ENCODE data around the gene LYPD4.
"Not testable (repeated sequence)": the region's sequence is repeated elsewhere in the genome, so short reads cannot be mapped to it uniquely, and the experiment has no call there.

The LYPD4 gene

GRCh38 chr19:41788518-41788917 lies 56.0 kb downstream of the LYPD4 start:
- H3K27ac ChIP-seq (ENCODE audit: insufficient read depth, low read length, poor library complexity, severe bottlenecking); DNase-seq; H3K9me3 ChIP-seq (ENCODE audit: control insufficient read depth, low read length); H3K4me3 ChIP-seq (ENCODE audit: insufficient read depth, low read depth, low read length, poor library complexity, severe bottlenecking); H3K4me1 ChIP-seq (ENCODE audit: control insufficient read depth, insufficient read depth, low read length, poor library complexity, severe bottlenecking); H3K36me3 ChIP-seq (ENCODE audit: control insufficient read depth, insufficient read depth, low read length): not testable (repeated sequence)
- peaks cover 10% of the 10 kb centered on the region for H3K27me3 ChIP-seq (replicated peaks; ENCODE audit: control insufficient read depth, insufficient read depth, low read length, poor library complexity, severe bottlenecking)
